ENCODE data around the gene MLLT6.

Gene MLLT6

DNA sequence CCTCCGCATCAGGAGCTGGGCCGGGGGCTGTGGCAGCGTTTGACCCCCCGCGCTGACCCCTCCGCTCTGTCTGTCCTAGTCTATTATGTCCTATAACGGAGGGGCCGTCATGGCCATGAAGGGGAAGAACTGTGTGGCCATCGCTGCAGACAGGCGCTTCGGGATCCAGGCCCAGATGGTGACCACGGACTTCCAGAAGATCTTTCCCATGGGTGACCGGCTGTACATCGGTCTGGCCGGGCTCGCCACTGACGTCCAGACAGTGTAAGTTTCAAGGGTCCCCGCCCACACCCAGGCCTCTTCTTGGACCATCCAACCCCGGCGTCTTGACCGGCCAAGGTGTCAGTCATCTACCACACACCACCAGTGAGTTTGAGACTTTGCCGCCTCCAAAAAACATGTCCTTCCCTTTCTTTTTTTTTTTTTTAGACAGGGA, 48.0 kb downstream of the MLLT6 start:
- in situ Hi-C loops (cut with MboI; ENCODE audit: low sequenced_read_pairs): no loop called here

DNA sequence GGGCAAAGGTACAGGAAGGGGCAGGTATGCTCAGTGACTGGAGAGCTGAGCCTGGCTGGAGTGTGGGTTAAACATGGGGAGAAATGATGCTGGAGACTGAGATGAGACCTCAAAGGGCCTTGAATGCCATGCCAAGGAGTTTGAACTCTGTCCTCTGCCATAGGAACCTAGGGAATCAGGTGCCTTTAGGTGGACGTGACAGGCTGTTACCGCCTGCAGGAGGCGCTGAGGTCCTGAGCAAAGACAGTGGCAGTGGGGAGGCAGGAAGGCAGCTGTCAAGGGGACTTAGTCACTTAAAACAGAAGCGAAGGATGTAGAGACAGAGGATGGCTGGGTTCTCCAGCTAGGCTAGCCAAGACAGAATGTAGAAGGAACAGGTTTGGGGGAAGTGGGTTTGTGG, 56.5 kb downstream of the MLLT6 start:
- in situ Hi-C loops (cut with MboI; ENCODE audit: low sequenced_read_pairs): no loop called here

DNA sequence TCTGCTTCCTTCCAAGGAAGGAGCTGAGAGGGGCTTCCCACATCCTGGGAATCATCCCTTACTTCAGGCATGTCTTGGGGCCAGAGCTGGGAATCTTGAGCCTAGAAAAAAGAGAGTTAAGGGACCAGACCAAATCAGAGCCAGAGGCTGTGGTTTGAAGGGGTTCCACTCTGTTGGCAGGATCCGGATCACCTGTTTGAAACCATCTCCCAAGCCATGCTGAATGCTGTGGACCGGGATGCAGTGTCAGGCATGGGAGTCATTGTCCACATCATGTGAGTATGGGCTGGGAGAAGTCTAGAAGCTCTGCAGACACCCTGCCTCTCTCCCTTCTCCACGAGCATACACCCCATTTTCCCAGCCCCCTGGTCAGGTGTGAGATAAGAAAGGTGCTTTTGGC, 57.2 kb downstream of the MLLT6 start:
- in situ Hi-C loops (cut with MboI; ENCODE audit: low sequenced_read_pairs): no loop called here

DNA sequence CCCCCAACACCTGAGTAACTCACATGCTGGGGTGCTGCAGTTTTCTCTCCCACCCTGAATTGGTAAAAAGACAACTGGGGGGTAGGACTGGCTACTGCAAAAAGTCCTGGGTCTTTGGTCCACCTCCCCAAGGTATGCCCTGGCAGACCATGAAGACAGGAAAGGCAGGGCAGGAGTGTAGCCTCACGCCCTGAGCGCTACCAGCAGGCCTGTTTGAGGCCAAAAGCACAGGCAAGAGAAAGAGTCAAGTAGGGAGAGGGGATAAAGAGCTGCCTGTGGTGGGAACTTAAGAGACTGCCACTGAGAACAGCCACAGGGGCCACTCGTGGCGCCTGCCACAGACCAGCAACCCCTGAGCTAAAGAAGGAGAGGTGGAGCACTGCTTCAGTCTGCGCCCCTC, 61.3 kb downstream of the MLLT6 start:
- in situ Hi-C loops (cut with MboI; ENCODE audit: low sequenced_read_pairs): no loop called here

DNA sequence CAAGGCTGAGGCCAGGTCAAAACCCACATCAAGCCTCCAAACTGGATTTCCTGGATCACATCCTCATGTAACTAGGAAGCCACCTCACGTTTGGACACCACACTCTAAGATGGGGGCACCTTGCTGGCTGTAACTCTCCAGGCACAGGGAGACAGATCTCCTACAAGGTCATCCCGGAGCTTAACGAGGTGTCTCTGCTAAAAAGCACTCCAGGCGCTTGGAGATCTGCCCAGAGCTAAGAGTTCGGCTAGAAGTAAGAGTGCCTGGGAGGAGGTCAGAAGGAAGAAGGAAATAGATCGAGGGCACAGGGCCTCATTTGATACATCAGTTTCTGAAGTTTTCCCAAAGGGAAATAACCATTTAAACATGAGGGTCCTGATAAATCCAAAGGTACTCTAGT, 63.3 kb downstream of the MLLT6 start:
- in situ Hi-C loops (cut with MboI; ENCODE audit: low sequenced_read_pairs): no loop called here

DNA sequence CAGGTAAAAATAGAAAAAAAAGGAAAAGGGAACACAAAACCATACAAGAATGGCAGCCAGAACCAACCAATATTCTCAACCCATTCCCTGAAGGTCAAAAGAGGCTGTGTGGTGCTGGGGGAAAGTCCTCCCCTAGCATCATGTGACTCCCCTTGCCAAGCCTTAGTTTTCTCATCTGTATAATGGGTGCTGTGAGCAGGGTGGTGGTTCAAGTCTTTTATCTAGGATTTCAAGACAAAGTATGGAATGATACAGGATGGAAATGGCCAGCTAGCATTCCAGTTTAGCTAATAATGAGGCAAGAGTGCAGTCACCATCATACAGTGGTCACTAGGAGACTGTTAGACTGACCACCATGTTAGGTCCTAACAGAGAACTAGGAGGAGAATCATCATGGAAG, 68.2 kb downstream of the MLLT6 start:
- in situ Hi-C loops (cut with MboI; ENCODE audit: low sequenced_read_pairs): no loop called here

DNA sequence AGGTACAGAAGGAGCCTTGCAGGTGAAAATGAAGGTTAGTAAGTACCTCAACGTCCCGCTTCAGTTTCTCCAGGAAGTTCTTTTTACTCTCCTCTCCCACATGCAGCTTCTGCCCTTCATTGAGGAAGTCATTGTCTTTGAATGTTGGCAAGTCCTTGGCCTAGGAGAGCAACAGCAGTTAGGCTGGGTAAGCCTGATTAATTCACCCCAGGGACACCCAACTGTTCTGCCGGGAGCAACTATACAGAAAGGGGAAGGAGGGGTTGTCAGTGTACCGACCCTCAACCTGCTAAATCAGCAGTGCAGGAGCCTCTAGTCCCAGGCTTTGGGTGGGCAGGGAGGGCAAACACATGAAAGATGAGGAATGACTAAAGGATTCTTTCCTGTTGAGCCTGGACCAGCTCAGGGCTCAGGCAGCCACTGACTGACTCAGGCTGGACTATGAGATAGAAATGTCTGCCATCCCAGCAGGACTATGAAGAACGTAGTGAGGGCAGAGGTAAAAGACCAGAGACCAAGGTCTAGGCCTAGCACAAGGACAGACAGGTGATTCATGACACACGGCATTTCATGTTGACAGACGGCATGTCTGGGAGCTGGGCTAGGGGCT, 72.7 kb downstream of the MLLT6 start:
- in situ Hi-C loops (cut with MboI; ENCODE audit: low sequenced_read_pairs): no loop called here
